Activated CD4-positive, alpha-beta T cell treated with anti-CD3 and anti-CD28 coated beads, Interleukin-2, Interleukin-6, amounts not matched to agents 100 ng/mL and 50 ng/mL, durations not matched to agents 16 hours and 8 hours (primary cell): ENCODE data around the gene ZNF546.
"Not testable (repeated sequence)": the region's sequence is repeated elsewhere in the genome, so short reads cannot be mapped to it uniquely, and the experiment has no call there.

Experiments
- DNase-seq: peaks from one replicate; pipeline ENCODE4 v3.0.0-alpha.2; 2020

ZNF546 gene

DNA sequence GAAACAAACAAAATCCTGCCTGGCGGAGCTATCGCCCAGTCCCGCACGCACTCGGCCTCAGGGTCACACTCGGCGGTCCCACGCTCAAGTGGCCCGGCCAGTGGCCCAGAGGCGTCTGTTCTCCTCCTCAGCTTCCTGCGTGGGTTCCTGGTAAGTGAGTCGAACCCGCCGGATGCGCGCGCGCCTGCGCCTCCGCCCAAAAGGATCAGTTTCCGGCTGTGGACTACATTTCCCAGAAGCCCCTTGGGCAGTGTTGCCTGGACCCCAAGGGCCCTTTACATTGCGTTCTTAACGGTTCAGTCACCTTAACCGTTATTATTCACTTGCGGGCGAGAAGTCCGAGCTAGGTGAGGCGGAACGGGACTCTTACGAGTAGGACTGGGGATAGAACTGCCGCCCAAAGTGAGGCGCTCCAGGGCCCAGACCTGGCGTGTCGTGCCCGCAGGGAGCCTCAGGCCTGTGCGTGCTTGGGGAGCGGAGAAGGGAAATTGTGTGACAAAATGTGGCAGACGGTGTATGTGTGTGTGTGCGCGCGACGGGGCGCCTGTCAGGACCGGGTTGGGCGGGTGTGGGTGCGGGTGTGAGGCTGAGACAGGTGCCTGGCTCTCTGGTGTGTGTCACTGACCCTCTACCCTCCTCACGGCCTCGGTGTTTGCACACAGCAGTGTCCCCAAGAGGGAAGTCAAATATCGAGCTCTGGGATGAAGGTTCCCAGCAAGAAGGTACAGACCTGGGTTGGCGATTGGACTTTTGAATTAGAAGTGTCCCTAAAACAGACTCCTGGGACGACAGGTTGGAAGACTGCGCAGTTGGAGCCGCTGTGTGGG, at the start of gene ZNF546:
Gene ZNF546, plus strand, starts transcription at position 250 of the 827 bp plus-strand sequence. CDS start 1,267 bp downstream, outside the sequence.
- peak; percentile 97 for DNase-seq

DNA sequence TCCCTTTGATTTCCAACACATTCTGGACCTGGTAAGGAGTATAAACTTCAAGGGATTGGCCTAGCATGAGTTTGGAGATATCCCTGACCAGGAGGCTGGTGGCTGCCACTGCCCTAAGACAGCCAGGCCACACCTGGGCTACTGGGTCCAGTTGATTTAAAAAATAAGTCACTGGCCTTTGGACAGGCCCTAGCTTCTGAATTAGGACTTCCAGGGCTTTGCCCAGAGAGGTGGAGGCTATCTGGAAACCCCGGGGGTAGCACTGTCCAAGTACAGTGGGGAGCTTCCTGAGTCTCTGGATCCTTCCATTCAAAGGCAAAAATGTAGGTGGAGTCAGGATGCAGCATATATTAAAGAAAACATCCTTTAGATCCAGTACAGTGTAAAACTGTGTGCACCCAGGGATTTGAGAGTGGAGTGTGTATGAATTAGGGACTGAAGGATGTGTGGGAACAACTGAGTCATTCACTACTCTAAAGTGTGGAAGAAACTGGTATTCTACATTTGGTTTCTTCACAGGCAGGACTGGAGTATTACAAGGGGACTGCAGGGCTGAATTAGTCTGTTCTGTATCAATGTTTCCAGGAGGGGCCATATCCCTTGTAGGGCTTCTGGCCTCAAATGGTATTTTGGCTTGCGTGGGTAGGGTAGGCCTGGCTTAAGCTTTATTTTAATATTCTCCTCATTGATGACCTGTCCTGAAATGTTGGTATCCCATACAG, 47.7 kb upstream of the ZNF546 start:
- DNase-seq = no peak

- no peak for DNase-seq
Measured at GRCh38 chr19:39951065-39951650, 45.7 kb upstream of the ZNF546 start.

DNA sequence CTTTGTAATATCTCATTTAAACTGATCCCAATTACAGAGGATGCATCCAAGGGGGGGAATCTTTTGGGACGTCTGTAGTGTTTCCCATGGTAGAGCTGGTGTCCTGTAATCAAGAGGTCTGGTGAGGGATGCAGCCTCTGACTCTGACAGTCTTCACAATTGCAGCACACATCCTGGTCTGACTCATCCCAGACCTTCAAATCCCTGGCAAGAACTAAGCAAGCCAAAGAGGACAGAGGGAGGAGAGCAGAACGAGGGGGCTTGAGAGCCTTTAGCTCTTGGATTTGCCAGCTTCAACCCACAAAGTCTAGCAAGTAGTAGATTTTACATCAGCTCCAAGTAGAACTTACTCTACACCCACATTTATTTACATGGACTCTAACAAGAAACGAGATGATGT, 45.2 kb upstream of the ZNF546 start:
- peak; percentile 14 for DNase-seq

GRCh38 chr19:39953915-39954314, 42.9 kb upstream of the ZNF546 start:
- no peak for DNase-seq

DNA sequence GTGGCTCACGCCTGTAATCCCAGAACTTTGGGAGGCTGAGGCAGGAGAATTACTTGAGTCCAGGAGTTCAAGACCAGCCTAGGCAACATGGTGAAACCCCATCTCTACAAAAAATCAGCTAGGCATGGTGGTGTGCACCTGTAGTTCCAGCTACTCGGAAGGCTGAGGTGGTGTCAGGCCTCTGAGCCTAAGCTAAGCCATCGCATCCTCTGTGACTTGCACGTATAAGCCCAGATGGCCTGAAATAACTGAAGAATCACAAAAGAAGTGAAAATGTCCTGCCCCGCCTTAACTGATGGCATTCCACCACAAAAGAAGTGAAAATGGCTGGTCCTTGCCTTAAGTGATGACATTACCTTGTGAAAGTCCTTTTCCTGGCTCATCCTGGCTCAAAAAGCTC, 39.0 kb upstream of the ZNF546 start:
- DNase-seq = not testable (repeated sequence)

DNA sequence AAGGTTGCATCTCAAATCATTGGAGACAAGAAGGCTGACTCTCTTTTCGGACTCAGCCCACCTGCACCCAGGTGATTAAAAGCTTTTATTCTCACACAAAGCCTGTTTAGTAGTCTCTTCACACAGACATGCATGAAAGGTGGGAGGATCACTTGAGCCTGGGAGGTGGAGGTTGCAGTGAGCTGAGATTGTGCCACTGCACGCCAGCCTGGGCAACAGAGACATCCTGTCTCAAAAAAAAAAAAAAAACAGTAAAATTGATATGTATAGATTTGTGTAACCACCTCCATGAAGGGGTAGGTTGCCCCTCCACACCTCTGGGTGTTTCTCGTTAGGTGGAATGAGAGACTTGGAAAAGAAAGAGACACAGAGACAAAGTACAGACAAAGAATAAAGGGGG, 37.9 kb upstream of the ZNF546 start:
- DNase-seq = not testable (repeated sequence)

- DNase-seq = not testable (repeated sequence)
Measured at GRCh38 chr19:39959407-39959806, 37.5 kb upstream of the ZNF546 start.

DNA sequence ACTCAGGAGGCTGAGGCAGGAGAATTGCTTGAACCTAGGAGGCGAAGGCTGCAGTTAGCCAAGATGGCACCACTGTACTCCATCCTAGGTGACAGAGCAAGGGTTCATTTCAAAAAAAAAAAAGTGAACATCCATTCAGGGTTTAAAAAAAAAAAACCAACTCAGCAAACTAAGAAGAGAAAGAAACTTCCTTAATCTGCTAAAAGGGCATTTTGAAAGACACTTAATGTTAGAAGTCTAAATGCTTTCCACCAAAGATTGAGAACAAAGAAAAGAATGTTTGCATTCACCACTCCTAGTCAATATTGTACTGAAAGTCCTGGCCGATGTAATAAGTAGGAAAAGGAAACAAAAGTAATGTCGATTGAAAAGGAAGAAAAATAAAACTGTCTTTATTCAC, 33.0 kb upstream of the ZNF546 start:
- DNase-seq = no peak

DNA sequence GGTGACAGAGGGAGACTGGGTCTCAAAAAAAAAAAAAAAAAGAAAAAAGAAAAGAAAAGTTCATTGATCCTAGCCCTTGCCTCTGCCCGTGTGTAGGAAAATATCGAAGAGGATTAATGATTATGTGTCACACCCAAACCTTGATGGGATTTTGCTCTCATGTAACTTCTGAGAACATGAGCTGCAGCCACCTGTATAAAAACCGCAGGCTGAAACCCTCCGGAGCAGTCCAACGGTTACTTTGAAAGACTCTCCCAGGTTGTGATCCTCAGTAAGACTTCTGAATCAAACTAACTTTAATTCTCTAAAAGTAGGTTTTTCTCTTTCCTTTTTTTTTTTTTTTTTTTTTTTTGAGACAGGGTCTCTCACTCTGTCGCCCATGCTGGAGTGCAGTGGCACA, 30.2 kb upstream of the ZNF546 start:
- no peak for DNase-seq

- DNase-seq = no peak
Measured at GRCh38 chr19:39967561-39967960, 29.3 kb upstream of the ZNF546 start.

DNA sequence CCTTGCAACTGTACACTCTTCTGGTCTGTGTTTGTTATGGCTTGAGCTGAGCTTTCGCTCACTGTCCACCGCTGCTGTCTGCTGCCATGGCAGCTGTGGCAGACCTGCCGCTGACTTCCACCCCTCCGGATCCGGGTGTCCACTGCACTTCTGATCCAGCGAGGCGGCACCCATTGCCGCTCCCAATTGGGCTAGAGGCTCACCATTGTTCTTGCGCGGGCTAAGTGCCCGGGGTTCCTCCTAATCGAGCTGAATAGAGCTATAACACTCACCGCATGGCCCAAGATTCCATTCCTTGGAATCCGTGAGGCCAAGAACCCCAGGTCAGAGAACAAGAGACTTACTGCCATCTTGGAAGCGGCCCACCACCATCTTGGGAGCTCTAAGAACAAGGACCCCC, 28.1 kb upstream of the ZNF546 start:
- no peak for DNase-seq

DNA sequence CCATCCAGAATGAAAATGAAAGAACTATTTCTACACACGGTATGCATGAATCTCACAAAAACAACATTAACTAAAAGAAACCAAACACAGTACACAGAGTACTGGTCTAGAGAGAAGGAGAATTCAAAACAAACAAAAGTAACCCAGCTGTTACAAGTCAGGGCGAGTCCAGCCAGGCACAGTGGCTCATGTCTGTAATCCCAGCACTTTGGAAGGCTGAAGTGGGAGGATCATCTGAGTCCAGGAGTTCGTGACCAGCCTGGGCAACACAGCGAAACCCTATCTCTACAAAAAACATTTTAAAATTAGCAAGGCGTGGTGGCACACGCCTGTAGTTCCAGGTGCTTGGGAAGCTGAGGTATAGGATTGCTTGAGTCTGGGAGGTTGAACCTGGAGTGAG, 27.6 kb upstream of the ZNF546 start:
- peak; percentile 8 for DNase-seq

- DNase-seq = peak; percentile 27
Measured at GRCh38 chr19:39969681-39970424, 27.0 kb upstream of the ZNF546 start.

GRCh38 chr19:39970425-39970674, 26.5 kb upstream of the ZNF546 start:
- DNase-seq = no peak

GRCh38 chr19:39970675-39971379, 26.0 kb upstream of the ZNF546 start, which contains the start of gene PSMC4:
Gene PSMC4 (plus strand): TSS chr19:39971165. CDS start chr19:39971203, 38 bp downstream.
- peak; percentile 99 for DNase-seq

DNA sequence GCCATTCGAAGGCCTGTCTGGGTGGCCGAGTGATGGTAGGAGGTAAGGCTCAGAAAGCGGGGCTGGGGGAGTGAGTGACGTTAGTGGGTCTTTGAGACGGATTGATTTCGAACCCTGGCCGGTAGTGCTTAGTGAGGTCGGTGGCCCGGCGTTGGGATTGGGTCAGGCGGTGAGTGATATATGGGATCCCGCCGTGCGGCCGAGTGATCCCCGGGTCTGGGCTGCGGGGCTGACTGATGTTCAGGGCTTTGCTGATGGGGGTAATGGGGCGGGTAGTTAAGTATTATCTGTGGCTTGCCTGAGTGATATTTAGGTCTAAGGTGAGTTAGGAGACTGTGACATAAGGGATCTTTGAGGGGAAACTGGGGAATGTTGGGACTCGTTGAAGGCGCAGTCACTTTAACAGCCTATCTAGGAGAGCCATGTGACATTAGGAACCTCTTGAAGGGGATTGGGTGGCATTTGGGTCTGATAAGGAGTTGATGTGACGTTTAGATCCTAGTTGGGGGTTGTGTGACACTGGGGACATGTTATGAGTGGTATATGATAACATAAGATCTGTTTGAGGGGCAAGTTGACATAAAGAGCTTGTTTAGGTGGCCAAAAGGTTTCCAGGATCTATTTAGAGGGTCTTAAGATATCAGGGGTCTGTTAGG, 25.4 kb upstream of the ZNF546 start:
- DNase-seq = peak; percentile 25

DNA sequence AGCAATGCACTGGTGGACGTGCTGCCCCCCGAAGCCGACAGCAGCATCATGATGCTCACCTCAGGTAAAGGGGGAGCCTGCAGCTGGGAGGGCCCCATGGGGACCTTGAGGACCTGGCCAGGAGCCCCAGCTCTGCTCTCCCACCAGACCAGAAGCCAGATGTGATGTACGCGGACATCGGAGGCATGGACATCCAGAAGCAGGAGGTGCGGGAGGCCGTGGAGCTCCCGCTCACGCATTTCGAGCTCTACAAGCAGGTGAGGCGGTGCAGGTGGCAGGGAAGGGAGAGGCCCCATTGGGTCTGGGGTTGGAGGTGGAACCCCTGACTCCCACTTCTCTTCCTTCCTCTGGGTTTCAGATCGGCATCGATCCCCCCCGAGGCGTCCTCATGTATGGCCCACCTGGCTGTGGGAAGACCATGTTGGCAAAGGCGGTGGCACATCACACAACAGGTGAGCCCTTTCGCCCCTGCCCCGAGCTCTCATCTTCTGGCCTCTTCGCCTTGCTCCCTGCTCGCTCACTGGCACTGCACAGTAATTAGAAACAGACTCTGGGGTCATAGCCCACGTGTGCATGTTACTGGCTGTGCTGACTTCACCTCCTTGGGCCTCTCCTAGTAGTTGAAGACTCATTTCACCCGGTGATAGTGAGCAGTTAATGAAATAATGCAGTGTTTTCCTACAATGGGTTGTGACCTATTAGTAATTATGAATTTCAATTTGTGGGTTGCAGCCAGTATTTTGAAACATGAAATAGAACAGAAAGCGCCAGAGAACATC, 22.3 kb upstream of the ZNF546 start:
- DNase-seq = no peak

- DNase-seq = no peak
Measured at GRCh38 chr19:39982883-39983282, 14.0 kb upstream of the ZNF546 start.

- no peak for DNase-seq
Measured at GRCh38 chr19:39983695-39984300, 13.1 kb upstream of the ZNF546 start.

DNA sequence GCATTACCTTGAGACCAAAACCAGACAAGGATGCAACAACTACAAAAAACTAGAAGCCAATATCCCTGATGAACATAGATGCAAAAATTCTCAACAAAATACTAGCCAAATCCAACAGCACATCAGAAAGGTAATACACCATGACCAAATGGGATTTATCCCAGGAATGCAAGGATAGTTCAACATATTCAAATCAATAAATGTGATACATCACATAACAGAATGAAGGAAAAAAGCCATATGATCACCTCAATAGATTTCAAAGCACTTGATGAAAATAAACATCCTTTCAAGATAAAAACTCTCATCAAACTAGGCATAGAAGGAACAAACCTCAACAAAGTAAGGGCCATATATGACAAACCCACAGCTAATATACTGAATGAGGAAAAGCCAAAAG, 10.2 kb upstream of the ZNF546 start:
- DNase-seq = no peak
